OCI-LY1 (cell line): ENCODE measurements around the gene CCSAP.

Source experiments
- EZH2 ChIP-seq: fragments of 200-600 bp; sonication (generic), shearing (Covaris generic); IDR thresholded peaks from 2 replicates; pipeline ENCODE4 v1.8.0; 2017; ENCODE audit warnings: borderline replicate concordance, mixed run types, mild to moderate bottlenecking, antibody characterized with exemption, low read length, moderate library complexity, mixed read lengths
- TF ChIP-seq, protein P1 (sequence below): fragments of 200-600 bp; sonication (generic), shearing (Covaris generic); IDR thresholded peaks from 2 replicates; pipeline ENCODE4 v1.5.1; 2017; ENCODE audit warnings: mild to moderate bottlenecking, antibody characterized with exemption, low read length, moderate library complexity, mixed read lengths

GRCh38 chr1:229388897-229389580 lies 46.2 kb upstream of the CCSAP start:
- no peak for TF ChIP-seq EZH2
- TF ChIP-seq, protein P1, sequence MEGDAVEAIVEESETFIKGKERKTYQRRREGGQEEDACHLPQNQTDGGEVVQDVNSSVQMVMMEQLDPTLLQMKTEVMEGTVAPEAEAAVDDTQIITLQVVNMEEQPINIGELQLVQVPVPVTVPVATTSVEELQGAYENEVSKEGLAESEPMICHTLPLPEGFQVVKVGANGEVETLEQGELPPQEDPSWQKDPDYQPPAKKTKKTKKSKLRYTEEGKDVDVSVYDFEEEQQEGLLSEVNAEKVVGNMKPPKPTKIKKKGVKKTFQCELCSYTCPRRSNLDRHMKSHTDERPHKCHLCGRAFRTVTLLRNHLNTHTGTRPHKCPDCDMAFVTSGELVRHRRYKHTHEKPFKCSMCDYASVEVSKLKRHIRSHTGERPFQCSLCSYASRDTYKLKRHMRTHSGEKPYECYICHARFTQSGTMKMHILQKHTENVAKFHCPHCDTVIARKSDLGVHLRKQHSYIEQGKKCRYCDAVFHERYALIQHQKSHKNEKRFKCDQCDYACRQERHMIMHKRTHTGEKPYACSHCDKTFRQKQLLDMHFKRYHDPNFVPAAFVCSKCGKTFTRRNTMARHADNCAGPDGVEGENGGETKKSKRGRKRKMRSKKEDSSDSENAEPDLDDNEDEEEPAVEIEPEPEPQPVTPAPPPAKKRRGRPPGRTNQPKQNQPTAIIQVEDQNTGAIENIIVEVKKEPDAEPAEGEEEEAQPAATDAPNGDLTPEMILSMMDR = no peak
